Measurements from ENCODE around the gene PHAF1.
"Not testable (repeated sequence)": the region's sequence is repeated elsewhere in the genome, so short reads cannot be mapped to it uniquely, and the experiment has no call there.

The PHAF1 gene

DNA sequence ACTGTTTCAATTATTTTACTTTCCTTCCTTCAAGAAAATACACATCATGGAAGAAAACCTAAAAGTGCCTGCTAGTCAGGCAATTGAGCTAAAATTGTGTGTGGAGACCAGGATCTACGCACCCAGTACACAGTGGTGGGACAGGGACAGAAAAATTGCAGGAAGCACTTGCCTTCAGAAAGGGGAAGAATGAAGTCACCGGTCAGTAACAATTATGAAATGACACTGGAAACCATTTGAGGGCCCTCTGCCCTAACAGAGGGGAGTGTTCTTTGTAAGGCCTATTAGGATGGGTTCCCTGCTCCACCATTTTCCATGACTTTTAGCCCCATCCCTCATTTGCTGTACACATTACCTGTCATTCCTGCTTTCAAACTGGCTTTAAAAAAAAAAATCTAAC, 4.5 kb upstream of the PHAF1 start:
- DNase-seq = no peak

- no peak for DNase-seq
Observed at GRCh38 chr16:67105881-67106280, 3.9 kb upstream of the PHAF1 start.

- DNase-seq = no peak
Observed at GRCh38 chr16:67108489-67108888, 1.3 kb upstream of the PHAF1 start.

GRCh38 chr16:67108931-67109406, 772 bp upstream of the PHAF1 start:
- peak in 2 of 14 donors; percentile 39 to 46 for DNase-seq

- no peak for DNase-seq
Observed at GRCh38 chr16:67111951-67112444, 2.3 kb downstream of the PHAF1 start.

DNA sequence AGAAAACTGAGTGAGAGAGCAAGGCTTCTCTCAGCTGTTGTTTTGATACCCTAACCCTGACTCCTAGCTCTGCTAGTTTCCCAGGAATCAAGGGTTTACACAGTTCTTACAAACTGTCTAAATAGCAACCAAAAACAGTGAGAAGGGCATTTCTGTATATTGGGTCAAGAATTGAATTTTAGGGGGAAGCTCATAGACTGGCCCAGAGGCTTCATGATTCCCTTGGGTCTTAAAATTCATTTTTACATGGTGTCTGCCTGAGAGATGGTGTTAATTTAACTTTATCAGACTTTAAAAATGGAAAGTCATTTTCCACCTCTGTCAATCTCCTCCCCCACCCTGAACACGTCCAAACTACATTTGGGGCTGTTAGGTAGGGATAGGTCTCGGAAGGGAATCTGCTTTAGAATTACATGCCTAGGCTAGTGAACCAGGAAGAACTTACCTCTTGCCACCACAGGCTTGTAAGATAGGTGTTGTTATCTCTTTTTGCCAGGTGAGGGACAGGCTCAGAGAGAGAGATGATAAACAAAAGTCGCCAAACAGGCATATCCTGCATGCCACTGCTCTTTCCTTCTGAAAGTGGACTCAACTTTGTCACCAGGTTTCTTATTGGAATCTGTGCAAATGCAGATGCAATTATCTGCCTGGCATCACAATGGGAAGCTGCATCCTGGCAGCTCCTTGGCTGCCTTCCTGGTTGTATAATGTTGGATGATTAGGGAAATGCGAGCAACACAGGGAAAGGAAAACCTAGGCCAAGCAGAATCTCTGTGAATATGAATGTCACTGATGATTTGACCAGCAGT, 3.1 kb downstream of the PHAF1 start:
- no peak for DNase-seq

DNA sequence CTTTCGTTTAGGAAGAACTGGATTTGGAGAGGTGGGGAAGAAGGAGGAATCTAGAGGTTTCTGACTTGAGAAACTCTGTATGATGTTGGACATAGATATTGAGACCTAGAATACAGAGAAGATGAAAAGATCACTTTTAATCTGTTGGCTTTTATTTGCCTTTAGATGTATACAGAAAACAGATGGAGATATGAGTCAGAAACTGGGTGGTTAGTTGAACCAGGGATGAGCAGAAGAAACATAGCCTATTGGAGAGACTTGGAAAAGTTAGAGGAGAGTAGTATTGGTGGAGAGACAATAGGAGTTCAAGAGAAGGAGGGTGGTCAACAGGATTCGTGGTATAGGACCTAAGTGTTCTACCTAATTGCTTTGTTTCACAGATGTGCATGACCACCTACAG, 5.1 kb downstream of the PHAF1 start:
- DNase-seq = no peak

- no peak for DNase-seq
Observed at GRCh38 chr16:67115639-67116038, 5.9 kb downstream of the PHAF1 start.

GRCh38 chr16:67116388-67117311, 6.9 kb downstream of the PHAF1 start:
- DNase-seq = peak in 4 of 14 donors; percentile 20 to 31 (median 22)

DNA sequence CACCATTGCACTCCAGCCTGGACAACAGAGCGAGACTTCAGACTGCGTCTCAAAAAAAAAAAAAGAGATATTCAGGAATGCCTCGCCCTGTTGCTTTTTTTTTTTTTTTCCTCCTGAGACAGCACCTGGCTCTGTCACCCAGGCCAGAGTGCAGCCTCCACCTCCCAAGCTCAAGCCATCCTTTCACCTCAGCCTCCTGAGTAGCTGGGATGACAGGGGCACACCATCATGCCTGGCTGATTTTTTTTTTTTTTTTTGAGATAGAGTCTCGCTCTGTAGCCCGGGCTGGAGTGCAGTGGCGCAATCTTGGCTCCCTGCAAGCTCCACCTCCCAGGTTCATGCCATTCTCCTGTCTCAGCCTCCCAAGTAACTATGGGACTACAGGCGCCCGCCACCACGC, 8.0 kb downstream of the PHAF1 start:
- no peak for DNase-seq

- DNase-seq = no peak
Observed at GRCh38 chr16:67120025-67120424, 10.3 kb downstream of the PHAF1 start.

DNA sequence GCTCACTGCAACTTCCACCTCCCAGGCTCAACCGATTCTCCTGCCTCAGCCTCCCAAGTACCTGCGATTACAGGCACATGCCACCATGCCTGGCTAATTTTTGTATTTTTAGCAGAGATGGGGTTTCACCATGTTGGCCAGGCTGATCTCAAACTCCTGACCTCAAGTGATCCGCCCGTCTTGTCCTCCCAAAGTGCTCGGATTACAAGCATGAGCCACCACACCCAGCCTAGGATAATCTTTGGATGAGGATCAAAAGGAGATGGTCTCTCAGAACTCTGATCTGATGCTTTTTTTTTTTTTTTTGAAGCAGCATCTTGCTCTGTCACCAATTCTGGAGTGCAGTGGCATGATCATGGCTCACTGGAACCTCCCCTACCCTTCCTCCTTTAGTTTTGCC, 13.1 kb downstream of the PHAF1 start:
- not testable (repeated sequence) for DNase-seq

DNA sequence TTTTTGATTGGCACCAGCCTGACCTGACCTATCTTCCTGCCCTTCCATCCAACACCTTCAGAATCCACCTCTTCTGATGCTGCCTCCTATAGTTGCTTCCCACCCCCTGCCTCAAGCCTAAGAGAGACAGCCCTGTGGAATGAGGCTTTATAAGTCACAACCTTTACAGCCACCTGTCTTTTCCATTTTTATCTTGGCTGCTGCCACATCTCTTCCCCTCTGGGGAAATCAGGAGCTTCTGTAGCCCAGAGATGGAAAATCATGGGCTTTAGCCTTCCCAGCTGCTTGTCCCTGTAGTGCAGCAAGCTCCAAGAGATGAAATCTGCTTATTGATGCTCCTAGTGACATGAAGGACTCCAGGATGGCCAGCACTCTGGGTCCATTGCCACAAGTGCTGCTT, 18.7 kb downstream of the PHAF1 start:
- no peak for DNase-seq

GRCh38 chr16:67128887-67129286, 19.1 kb downstream of the PHAF1 start:
- peak in 1 of 14 donors; percentile 30 for DNase-seq

DNA sequence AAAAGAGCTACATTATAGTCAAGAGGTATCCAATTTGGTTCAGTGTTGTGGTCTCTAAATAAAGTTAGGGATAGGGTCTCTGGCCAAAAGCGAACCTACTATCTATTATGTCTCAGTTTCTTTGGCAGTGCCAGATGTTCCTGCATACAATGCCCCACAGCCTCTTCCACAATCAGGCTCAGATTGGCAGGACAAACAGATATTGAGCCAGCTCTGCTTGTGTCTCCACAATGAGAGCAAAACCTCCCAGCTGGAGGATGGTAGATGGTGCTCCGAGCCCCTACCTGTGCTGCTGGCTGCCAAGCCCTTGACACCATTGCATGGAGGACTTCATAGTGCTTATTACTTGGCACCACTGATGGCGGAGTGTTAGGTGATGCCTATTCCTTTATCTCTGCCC, 19.7 kb downstream of the PHAF1 start:
- DNase-seq = peak in 1 of 14 donors; percentile 30

GRCh38 chr16:67137605-67138004, 27.9 kb downstream of the PHAF1 start:
- no peak for DNase-seq

GRCh38 chr16:67141391-67141790, 31.6 kb downstream of the PHAF1 start:
- DNase-seq = no peak

DNA sequence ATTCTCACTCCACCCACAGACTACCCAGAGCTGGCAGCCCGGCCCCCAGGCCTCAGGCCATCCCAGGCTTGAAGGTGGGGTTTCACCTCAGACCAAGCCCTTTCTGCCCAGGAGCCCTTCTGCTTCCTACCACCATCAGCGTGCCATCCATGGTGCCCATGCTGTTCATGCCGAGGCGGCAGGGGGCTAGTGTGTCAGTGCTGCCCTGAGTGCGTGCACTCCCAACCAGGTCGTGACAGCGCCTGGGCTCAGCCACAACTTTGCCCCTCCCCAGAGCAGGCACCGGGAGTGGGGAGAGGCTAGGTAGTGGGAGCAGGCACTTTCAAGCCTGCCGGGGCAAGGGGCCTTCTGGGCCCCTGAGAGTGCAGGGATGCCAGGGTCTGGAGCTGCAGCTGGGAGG, 32.6 kb downstream of the PHAF1 start:
- no peak for DNase-seq

GRCh38 chr16:67144943-67145342, 35.2 kb downstream of the PHAF1 start:
- DNase-seq = no peak

- DNase-seq = no peak
Observed at GRCh38 chr16:67145746-67146145, 36.0 kb downstream of the PHAF1 start.

GRCh38 chr16:67146523-67147357, 37.0 kb downstream of the PHAF1 start:
- DNase-seq = peak in 1 of 14 donors; percentile 17

Measured in C1 segment of cervical spinal cord (tissue), 14 donors.